GM12878 (cell line): ENCODE results near the gene HOXD12. TPM values are rescaled to one million over a fixed set of nuclear protein-coding genes. Genes with fewer than 3 reads are reported as not detected.

Experiments
- ATAC-seq: fragments of 200-7000 bp; cut with Tn5 transposase; 3 replicates; pipeline ENCODE4 v1.9.1; 2020; ENCODE audit warnings: mild to moderate bottlenecking, moderate library complexity
- BruUV-seq: library from RNA; stranded (reverse); fragments of 400-500 nt; replicated peaks from 2 replicates; lab custom pipeline; 2021; lab: Mats Ljungman, UMichigan
- CTCF ChIA-PET: fragments of 300-600 bp; sonication (Branson Sonifier 250); formaldehyde crosslinking; extraction: SDS; loops from one replicate; lab custom pipeline; 2021; ENCODE audit warnings: inconsistent platforms; lab: Yijun Ruan, JAX
- POLR2A ChIA-PET: fragments of 350-600 bp; formaldehyde crosslinking; extraction: SDS; loops from one replicate; lab custom pipeline; 2021; ENCODE audit warnings: inconsistent platforms; lab: Charles Lee
- RAD21 ChIA-PET: fragments of 300-600 bp; sonication (Branson Sonifier 250); formaldehyde crosslinking; loops from one replicate; lab custom pipeline; 2023; ENCODE audit warnings: antibody characterized with exemption; ENCODE audit not compliant: unreplicated experiment; lab: Charles Lee
- SMC1A ChIA-PET: fragments of 300-600 bp; sonication (Branson Sonifier 250); formaldehyde crosslinking; loops from one replicate; lab custom pipeline; 2023; ENCODE audit not compliant: unreplicated experiment, uncharacterized antibody; lab: Charles Lee
- DNase-seq: peaks from one replicate; pipeline ENCODE4 v3.0.0-alpha.2; 2011; ENCODE audit warnings: low read depth, low spot score
- FAIRE-seq: peaks from 3 replicates; lab custom pipeline; 2011; peaks lifted over from hg19 to GRCh38; lab: Jason Lieb, UNC
- H2AFZ ChIP-seq: 2 replicates; pipeline ENCODE4 v1.6.0; 2011; ENCODE audit warnings: low read depth, low read length, control low read depth; ENCODE audit not compliant: control insufficient read depth
- H3K27ac ChIP-seq: 2 replicates; pipeline ENCODE4 v1.5.1; 2011; ENCODE audit warnings: control low read depth; ENCODE audit not compliant: control insufficient read depth, insufficient read depth
- H3K27me3 ChIP-seq, 2 experiments: replicated peaks in 1 of 2; 2 replicates each; pipeline versions ENCODE4 v1.6.0 to v1.6.1; 2011; ENCODE audit warnings: low read length in 1 of 2; ENCODE audit not compliant: control insufficient read depth in 2 of 2, insufficient read depth in 2 of 2
- H3K36me3 ChIP-seq, 2 experiments: 2 replicates each; pipeline ENCODE4 v1.5.1; 2011; ENCODE audit warnings: low read length in 1 of 2; ENCODE audit not compliant: control insufficient read depth in 2 of 2, insufficient read depth in 2 of 2
- H3K4me1 ChIP-seq: 2 replicates; pipeline ENCODE4 v1.6.1; 2011; ENCODE audit warnings: mild to moderate bottlenecking, low read length, moderate library complexity, mixed read lengths; ENCODE audit not compliant: control insufficient read depth, insufficient read depth
- H3K4me2 ChIP-seq: 2 replicates; pipeline ENCODE4 v1.6.0; 2011; ENCODE audit warnings: control low read depth; ENCODE audit not compliant: control insufficient read depth, insufficient read depth
- H3K4me3 ChIP-seq: fragments of 200-600 bp; sonication (generic); 2 replicates; pipeline ENCODE4 v1.5.1; 2016
- H3K79me2 ChIP-seq: 2 replicates; pipeline ENCODE4 v1.6.0; 2011; ENCODE audit warnings: low read length; ENCODE audit not compliant: control insufficient read depth, insufficient read depth
- H3K9ac ChIP-seq: 2 replicates; pipeline ENCODE4 v1.8.0; 2011; ENCODE audit warnings: low read length, control low read depth, mixed read lengths; ENCODE audit not compliant: control insufficient read depth, insufficient read depth
- H3K9me3 ChIP-seq: replicated peaks from 3 replicates; pipeline ENCODE4 v1.5.1; 2011; ENCODE audit warnings: mild to moderate bottlenecking, low read length; ENCODE audit not compliant: control insufficient read depth, insufficient read depth
- H4K20me1 ChIP-seq: 2 replicates; pipeline ENCODE4 v1.6.0; 2011; ENCODE audit not compliant: control insufficient read depth, insufficient read depth
- BCLAF1 ChIP-seq: fragments of 450-650 bp; IDR thresholded peaks from 2 replicates; pipeline ENCODE4 v1.6.1; 2017; ENCODE audit warnings: antibody characterized with exemption, mild to moderate bottlenecking, moderate library complexity
- CEBPB ChIP-seq, 2 experiments: fragments of 150-350 bp in 1 of 2; IDR thresholded peaks; 2 replicates each; pipeline ENCODE4 v1.6.1; 2012 to 2014; ENCODE audit warnings: low read depth in 2 of 2, low read length in 2 of 2, borderline replicate concordance in 1 of 2, inconsistent platforms in 1 of 2
- EZH2 ChIP-seq: IDR thresholded peaks from 2 replicates; pipeline ENCODE4 v1.6.1; 2012; ENCODE audit warnings: low read depth, mild to moderate bottlenecking, control low read depth, inconsistent platforms, low read length, borderline replicate concordance; ENCODE audit not compliant: control insufficient read depth
- HDAC6 ChIP-seq: fragments of 200-600 bp; sonication (generic); IDR thresholded peaks from one replicate; pipeline ENCODE4 v1.8.0; 2017; ENCODE audit warnings: antibody characterized with exemption; ENCODE audit not compliant: unreplicated experiment
- KAT2A ChIP-seq: conservative IDR thresholded peaks from 2 replicates; pipeline ENCODE4 v1.6.1; 2011; ENCODE audit warnings: low read depth, low read length; ENCODE audit not compliant: control insufficient read depth
- LARP7 ChIP-seq: fragments of 450-650 bp; IDR thresholded peaks from 2 replicates; pipeline ENCODE4 v1.6.1; 2017; ENCODE audit warnings: mild to moderate bottlenecking
- MTA3 ChIP-seq: IDR thresholded peaks from 2 replicates; pipeline ENCODE4 v1.6.1; 2012; ENCODE audit warnings: low read length, inconsistent platforms, borderline replicate concordance
- NBN ChIP-seq: fragments of 450-650 bp; IDR thresholded peaks from 2 replicates; pipeline ENCODE4 v1.6.1; 2016
- NR2F1 ChIP-seq: fragments of 450-650 bp; conservative IDR thresholded peaks from 2 replicates; pipeline ENCODE4 v1.6.1; 2017; ENCODE audit warnings: mild to moderate bottlenecking
- RB1 ChIP-seq: fragments of 450-650 bp; formaldehyde crosslinking; IDR thresholded peaks from 2 replicates; pipeline ENCODE4 v1.6.1; 2017; ENCODE audit warnings: mild to moderate bottlenecking, borderline replicate concordance
- RBBP5 ChIP-seq: fragments of 200-600 bp; sonication (generic); conservative IDR thresholded peaks from 2 replicates; pipeline ENCODE4 v1.6.1; 2016
- SRF ChIP-seq, 2 experiments: IDR thresholded peaks; 2 replicates each; pipeline ENCODE4 v1.6.1; 2011; ENCODE audit warnings: low read depth in 2 of 2, low read length in 2 of 2, mild to moderate bottlenecking in 1 of 2, moderate library complexity in 1 of 2
- ZBTB33 ChIP-seq: fragments of 450-650 bp; IDR thresholded peaks from 2 replicates; pipeline ENCODE4 v1.6.1; 2017; ENCODE audit warnings: mild to moderate bottlenecking
- ZSCAN29 ChIP-seq: fragments of 450-650 bp; IDR thresholded peaks from 2 replicates; pipeline ENCODE4 v1.6.1; 2017; ENCODE audit warnings: mild to moderate bottlenecking, moderate library complexity
- WGBS: methylation state at CpG from one replicate; pipeline ENCODE4 v1.1.6; 2016; ENCODE audit warnings: low lambda C conversion rate; ENCODE audit not compliant: insufficient replicate concordance, insufficient coverage; ENCODE audit errors: missing lambda C conversion rate; 5-methylcytosine and 5-hydroxymethylcytosine counted together
- in situ Hi-C: fragments of 300-500 bp; cut with MboI; formaldehyde crosslinking; loops from 9 replicates; pipeline ENCODE4 v1.14.3; 2018; ENCODE audit warnings: mixed read lengths
- intact Hi-C: fragments of 100-400 bp; cut with micrococcal nuclease; formaldehyde crosslinking; loops from one replicate; pipeline ENCODE4 v1.14.2; 2022; ENCODE audit not compliant: unreplicated experiment
- polyA plus RNA-seq, 11 experiments: library from polyadenylated mRNA; depleted of rRNA in 4 of 11; unstranded in 6 of 11; stranded (reverse) in 5 of 11; fragments of >200 nt; fragmentation: Nextera tagmentation in 4 of 11; fragmentation: Illumina TruSeq in 1 of 11; extraction: Ambion mirVana in 4 of 11; extraction: Trizol in 1 of 11; gene quantifications; 1 replicate in 1 of 11; 2 replicates in 10 of 11; pipeline versions ENCODE4 v1.2.1 to v1.2.3, GENCODE V29; 2011 to 2016; ENCODE audit warnings: inconsistent platforms in 2 of 11, missing spikeins in 2 of 11, low read depth in 1 of 11
- total RNA-seq, 4 experiments: library from RNA; depleted of rRNA in 3 of 4; stranded (reverse); fragments of >200 nt in 3 of 4; fragmentation: Illumina TruSeq in 1 of 4; extraction: Trizol in 1 of 4; gene quantifications; 2 replicates each; pipeline versions ENCODE4 v1.2.1 to v1.2.3, GENCODE V29; 2013 to 2021
- TF ChIP-seq, protein P1 (sequence below): IDR thresholded peaks from 2 replicates; pipeline ENCODE4 v1.6.1; 2011; ENCODE audit warnings: borderline replicate concordance, low read depth, mild to moderate bottlenecking, moderate library complexity, low read length; ENCODE audit not compliant: insufficient read depth, poor library complexity, severe bottlenecking
- TF ChIP-seq, protein P2 (sequence below): fragments of 450-650 bp; IDR thresholded peaks from 2 replicates; pipeline ENCODE4 v1.6.1; 2018; ENCODE audit warnings: borderline replicate concordance, mild to moderate bottlenecking; ENCODE audit not compliant: partially characterized antibody

Gene HOXD12
- total and polyA plus RNA-seq, 10 of the 15 experiments (the other 5 are each of a cell fraction or from before 2014, with no cell fraction given): not detected

DNA sequence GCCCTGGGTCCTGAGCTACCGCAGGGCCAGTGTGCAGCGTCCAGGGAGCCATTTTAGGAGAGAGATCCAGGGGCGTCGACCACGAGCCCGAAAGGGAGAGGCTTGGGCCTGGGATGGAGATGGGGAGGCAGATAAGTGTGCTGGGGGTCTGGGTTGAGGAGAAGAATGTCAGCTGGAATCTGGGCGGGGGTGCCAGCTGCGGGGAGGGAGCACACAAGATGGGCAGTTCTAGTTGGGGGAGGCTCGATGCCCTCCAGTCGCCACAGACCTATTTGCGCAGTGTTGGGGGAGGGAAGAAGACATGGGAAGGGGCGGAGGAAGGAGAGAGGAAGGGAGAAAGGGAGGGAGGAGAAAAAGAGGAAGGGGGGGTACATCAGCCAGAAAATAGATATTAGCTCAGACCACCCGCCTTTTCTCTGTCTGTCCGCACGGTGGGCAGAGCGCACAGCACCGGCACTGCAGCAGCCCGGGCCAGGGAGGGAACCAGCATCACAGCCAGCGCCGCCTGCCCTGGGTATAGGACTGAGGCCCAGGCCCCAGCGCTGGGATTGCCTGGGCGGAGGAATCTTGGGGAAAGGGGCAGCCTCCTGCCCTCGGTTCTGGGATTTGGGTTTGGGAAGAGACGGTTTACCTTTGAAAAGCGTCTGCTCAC lies 5.6 kb downstream of the HOXD12 start:
- Histone ChIP-seq H3K4me2 (no peak overlapping the region), H3K27ac (no peak overlapping the region), H3K27me3 (peaks cover 18 to 39% of the 10 kb centered on the region in 2 experiments), H3K4me1 (no peaks in the 10 kb centered on the region), H4K20me1 (no peaks in the 10 kb centered on the region), H3K79me2 (no peaks in the 10 kb centered on the region), H3K36me3 (no peaks in the 10 kb centered on the region), H3K4me3 (no peak overlapping the region), H3K9ac (no peak overlapping the region), H3K9me3 (peaks cover 3% of the 10 kb centered on the region; the same call in 1 of the 3 replicates), H2AFZ (no peak overlapping the region)
- in situ Hi-C loops: no loop called here
- DNase-seq: no peak
- no peak for FAIRE-seq
- ChIA-PET CTCF (no interaction called here), POLR2A (no interaction called here), SMC1A (no interaction called here), RAD21 (no interaction called here)
- ATAC-seq: no peak
- intact Hi-C loops: no loop called here
- no TSS peak for BruUV-seq
- WGBS: 38% methylated on average over 21 of the region's 25 CpGs
- TF ChIP-seq, protein P1, sequence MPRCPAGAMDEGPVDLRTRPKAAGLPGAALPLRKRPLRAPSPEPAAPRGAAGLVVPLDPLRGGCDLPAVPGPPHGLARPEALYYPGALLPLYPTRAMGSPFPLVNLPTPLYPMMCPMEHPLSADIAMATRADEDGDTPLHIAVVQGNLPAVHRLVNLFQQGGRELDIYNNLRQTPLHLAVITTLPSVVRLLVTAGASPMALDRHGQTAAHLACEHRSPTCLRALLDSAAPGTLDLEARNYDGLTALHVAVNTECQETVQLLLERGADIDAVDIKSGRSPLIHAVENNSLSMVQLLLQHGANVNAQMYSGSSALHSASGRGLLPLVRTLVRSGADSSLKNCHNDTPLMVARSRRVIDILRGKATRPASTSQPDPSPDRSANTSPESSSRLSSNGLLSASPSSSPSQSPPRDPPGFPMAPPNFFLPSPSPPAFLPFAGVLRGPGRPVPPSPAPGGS: no peak
- TF ChIP-seq ZBTB33 (no peak), SRF (IDR thresholded peaks at IDR 0.05; ENCODE audit: low read depth in 2 of 2, low read length in 2 of 2) (no peak), HDAC6 (no peak), KAT2A (no peak), NR2F1 (no peak), ZSCAN29 (no peak), BCLAF1 (no peak), CEBPB (IDR thresholded peaks at IDR 0.05; ENCODE audit: borderline replicate concordance in 1 of 2, low read depth in 2 of 2, low read length in 2 of 2) (no peak), RBBP5 (no peak), LARP7 (no peak), NBN (no peak), RB1 (no peak), EZH2 (no peak), MTA3 (no peak)
- TF ChIP-seq, protein P2, sequence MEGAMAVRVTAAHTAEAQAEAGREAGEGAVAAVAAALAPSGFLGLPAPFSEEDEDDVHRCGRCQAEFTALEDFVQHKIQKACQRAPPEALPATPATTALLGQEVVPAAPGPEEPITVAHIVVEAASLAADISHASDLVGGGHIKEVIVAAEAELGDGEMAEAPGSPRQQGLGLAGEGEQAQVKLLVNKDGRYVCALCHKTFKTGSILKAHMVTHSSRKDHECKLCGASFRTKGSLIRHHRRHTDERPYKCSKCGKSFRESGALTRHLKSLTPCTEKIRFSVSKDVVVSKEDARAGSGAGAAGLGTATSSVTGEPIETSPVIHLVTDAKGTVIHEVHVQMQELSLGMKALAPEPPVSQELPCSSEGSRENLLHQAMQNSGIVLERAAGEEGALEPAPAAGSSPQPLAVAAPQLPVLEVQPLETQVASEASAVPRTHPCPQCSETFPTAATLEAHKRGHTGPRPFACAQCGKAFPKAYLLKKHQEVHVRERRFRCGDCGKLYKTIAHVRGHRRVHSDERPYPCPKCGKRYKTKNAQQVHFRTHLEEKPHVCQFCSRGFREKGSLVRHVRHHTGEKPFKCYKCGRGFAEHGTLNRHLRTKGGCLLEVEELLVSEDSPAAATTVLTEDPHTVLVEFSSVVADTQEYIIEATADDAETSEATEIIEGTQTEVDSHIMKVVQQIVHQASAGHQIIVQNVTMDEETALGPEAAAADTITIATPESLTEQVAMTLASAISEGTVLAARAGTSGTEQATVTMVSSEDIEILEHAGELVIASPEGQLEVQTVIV: no peak
